ENCODE measurements around the gene ISG15.

GRCh38 chr1:1059494-1060280 is 46.4 kb downstream of the ISG15 start:
- TF ChIP-seq CTCF (conservative IDR thresholded peaks at IDR 0.05; ENCODE audit: low read length) (no peak), EZH2phosphoT487 (IDR thresholded peaks at IDR 0.05; ENCODE audit: borderline replicate concordance) (no peak)

All from Loucy (cell line).